WI38 (cell line): ENCODE data around the gene RBM12.
A peak's percentile ranks its signal among the peaks of the same experiment; 100 is the strongest.

Experiments used
- H3K4me3 ChIP-seq: 2 replicates; pipeline ENCODE4 v1.5.1; 2011; ENCODE audit warnings: low read depth, mild to moderate bottlenecking, control low read depth, low read length
- TF ChIP-seq, protein P1 (sequence below): IDR thresholded peaks from 2 replicates; pipeline ENCODE4 v1.5.1; 2012; ENCODE audit warnings: low read depth, mild to moderate bottlenecking, control low read depth, low read length

The RBM12 gene

DNA sequence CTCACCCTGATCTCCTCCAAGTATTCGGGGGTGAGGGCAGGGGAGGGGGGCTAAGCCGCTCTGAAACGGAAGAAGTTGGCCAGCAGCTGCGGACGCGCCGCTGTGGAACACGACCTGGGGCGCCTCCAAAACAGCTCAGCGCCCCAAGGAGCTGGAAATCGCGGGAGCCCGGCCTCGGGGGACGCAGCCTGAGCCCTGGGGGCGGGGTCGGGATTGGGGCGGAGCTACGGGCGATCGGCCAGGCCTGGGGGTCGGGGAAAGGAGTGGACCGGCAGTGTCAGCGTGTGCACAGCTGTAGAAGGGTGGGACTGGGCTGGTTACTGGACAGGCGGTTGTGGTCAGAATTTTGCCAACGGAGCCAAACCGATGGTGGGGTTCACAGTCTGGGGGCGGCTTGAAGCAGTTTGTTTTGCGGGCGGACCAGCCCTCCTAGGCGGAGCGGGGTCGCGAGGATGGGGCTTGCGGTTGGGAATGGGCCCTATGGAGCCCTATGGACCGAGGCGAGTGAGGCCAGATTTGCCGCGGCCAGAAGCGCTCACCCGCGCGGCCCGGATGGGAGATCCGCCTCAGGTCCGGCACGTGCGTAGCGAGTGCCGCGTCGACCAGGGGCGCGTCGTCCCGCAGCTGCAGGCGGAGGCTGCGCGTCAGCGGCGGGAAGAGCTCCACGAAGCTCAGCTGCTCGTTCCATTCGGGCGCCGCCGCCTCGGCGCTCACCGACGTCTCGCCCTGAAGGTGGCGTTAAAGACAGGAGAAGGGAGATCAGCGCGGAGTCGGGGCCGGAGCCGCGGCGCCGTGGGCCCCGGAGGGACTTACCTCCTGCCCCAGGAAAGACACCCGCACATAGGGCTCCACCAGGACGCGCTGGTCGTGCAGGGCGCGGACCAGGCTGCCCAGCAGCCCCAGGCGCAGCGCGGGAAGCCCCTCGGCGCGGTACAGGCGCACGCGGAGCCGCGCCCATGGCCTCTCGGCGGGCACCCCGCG is 63.4 kb downstream of the RBM12 start:
- H3K4me3 ChIP-seq: peak overlapping the region; percentile 49
- TF ChIP-seq, protein P1, sequence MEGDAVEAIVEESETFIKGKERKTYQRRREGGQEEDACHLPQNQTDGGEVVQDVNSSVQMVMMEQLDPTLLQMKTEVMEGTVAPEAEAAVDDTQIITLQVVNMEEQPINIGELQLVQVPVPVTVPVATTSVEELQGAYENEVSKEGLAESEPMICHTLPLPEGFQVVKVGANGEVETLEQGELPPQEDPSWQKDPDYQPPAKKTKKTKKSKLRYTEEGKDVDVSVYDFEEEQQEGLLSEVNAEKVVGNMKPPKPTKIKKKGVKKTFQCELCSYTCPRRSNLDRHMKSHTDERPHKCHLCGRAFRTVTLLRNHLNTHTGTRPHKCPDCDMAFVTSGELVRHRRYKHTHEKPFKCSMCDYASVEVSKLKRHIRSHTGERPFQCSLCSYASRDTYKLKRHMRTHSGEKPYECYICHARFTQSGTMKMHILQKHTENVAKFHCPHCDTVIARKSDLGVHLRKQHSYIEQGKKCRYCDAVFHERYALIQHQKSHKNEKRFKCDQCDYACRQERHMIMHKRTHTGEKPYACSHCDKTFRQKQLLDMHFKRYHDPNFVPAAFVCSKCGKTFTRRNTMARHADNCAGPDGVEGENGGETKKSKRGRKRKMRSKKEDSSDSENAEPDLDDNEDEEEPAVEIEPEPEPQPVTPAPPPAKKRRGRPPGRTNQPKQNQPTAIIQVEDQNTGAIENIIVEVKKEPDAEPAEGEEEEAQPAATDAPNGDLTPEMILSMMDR: 0 out of 2 replicates have a peak, but pooled peaks have one; percentile 7

- H3K4me3 ChIP-seq: peak overlapping the region; percentile 49
- TF ChIP-seq, protein P1: no peak
These were observed 64.3 kb downstream of the RBM12 start for GRCh38 chr20:35600176-35600992.

DNA sequence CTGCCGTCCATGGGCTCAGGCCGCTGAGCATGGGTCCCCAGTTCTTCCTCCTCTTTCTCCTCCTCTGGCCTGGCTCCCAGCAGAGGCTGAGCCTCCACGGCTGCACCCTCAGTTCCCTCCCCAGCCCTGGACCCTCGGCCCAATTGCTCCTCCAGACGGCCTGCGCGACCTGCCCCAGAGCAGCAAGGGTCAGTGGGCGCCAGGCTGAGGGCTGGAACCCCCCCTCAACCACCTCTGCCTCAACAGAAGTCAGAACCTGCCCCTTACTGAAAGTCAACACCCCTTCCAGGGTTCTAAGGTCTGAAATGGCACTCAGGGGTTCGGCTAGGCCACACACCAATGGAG is 65.0 kb downstream of the RBM12 start:
- TF ChIP-seq, protein P1: no peak
- H3K4me3 ChIP-seq: no peak overlapping the region
